ENCODE data around the gene CPVL. TPM values are rescaled to one million over a fixed set of nuclear protein-coding genes. Genes with fewer than 3 reads are reported as not detected.

Gene CPVL
- total and polyA plus RNA-seq, 2 donors (not counting 1 experiment from before 2014, with no cell fraction given), result 2.6 TPM; not detected in 1

DNA sequence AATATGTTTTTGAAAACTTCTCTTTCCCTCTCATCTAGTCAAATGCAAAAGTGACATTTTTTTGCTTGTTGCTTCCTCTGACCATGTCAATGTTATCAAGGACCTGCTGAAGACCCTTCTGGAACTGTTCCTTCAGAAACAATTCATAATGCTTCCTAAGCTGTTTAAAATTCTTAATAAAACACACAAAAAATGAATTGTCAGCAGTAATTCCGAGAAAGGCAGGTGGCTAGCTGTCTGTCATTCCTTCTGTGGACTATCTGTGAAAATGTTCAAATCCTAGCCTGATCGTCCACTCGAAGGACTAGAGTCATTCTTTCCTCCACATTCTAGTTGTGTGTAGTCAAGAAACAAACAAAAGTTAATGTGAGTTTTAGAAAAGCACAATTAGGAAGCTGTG lies 131.6 kb downstream of the CPVL start:
- no peaks in the 10 kb centered on the region for H3K9me3 Mint-ChIP-seq (ENCODE audit: insufficient read depth)
- no peaks in the 10 kb centered on the region for H3K36me3 ChIP-seq (replicated peaks in 1 of 2; ENCODE audit: control extremely low read depth in 1 of 2, control insufficient read depth in 1 of 2, extremely low read depth in 1 of 2, insufficient read depth in 2 of 2, low read length in 1 of 2)
- H4K20me1 ChIP-seq (ENCODE audit: control insufficient read depth, insufficient read depth, low read length, poor library complexity, severe bottlenecking), result no peaks in the 10 kb centered on the region
- H3K4me3 ChIP-seq (ENCODE audit: control extremely low read depth in 1 of 5, extremely low read depth in 1 of 5, insufficient read depth in 1 of 5, low read depth in 2 of 5, low read length in 4 of 5), result no peak overlapping the region
- intact Hi-C loops (cut with micrococcal nuclease), result no loop called here
- DNase-seq (no peak), ATAC-seq (ENCODE audit: low read depth) (no peak)
- no peaks in the 10 kb centered on the region for H3K4me1 ChIP-seq (ENCODE audit: control insufficient read depth in 2 of 2, insufficient read depth in 2 of 2, low read length in 2 of 2)
- no peak overlapping the region for H3K4me3 Mint-ChIP-seq
- H3K27me3 ChIP-seq (replicated peaks in 1 of 4; ENCODE audit: control extremely low read depth in 1 of 4, control insufficient read depth in 3 of 4, insufficient read depth in 4 of 4, low read length in 3 of 4), result peaks cover 0 to 2% (median 0%) of the 10 kb centered on the region in 4 experiments
- ChIA-PET POLR2A (no interaction called here), CTCF (no interaction called here)
- no peak overlapping the region for H3K27ac ChIP-seq (ENCODE audit: low read length in 2 of 2)
- H3K4me2 ChIP-seq (replicated peaks; ENCODE audit: low read depth, low read length, poor library complexity, severe bottlenecking), result no peak overlapping the region
- no peak overlapping the region for H2AFZ ChIP-seq (ENCODE audit: insufficient read depth, low read depth, low read length, poor library complexity, severe bottlenecking)
- H3K27ac Mint-ChIP-seq, result no peak overlapping the region
- H3K9ac ChIP-seq (ENCODE audit: low read length), result no peak overlapping the region
- no peaks in the 10 kb centered on the region for H3K4me1 Mint-ChIP-seq
- TF ChIP-seq CTCF (IDR thresholded peaks at IDR 0.05) (no peak), EZH2 (IDR thresholded peaks at IDR 0.05; ENCODE audit: borderline replicate concordance, insufficient read depth, low read depth, low read length, poor library complexity, severe bottlenecking) (no peak)
- H3K79me2 ChIP-seq (ENCODE audit: control insufficient read depth, insufficient read depth, low read length), result no peaks in the 10 kb centered on the region
- H3K27me3 Mint-ChIP-seq, result peaks cover 4% of the 10 kb centered on the region
- no CpG with 5 or more reads among the region's 3 CpGs for WGBS (ENCODE audit: insufficient coverage)
- no peaks in the 10 kb centered on the region for H3K9me3 ChIP-seq (ENCODE audit: control extremely low read depth in 1 of 3, control insufficient read depth in 2 of 3, insufficient read depth in 1 of 3, low read length in 2 of 3)

GRCh38 chr7:29013931-29014330 lies 132.4 kb downstream of the CPVL start:
- no peaks in the 10 kb centered on the region for H3K36me3 ChIP-seq (replicated peaks in 1 of 2; ENCODE audit: control extremely low read depth in 1 of 2, control insufficient read depth in 1 of 2, extremely low read depth in 1 of 2, insufficient read depth in 2 of 2, low read length in 1 of 2)
- WGBS (ENCODE audit: insufficient coverage), result no CpG with 5 or more reads among the region's 3 CpGs
- H3K4me3 ChIP-seq (ENCODE audit: control extremely low read depth in 1 of 5, extremely low read depth in 1 of 5, insufficient read depth in 1 of 5, low read depth in 2 of 5, low read length in 4 of 5), result no peak overlapping the region
- no peaks in the 10 kb centered on the region for H3K79me2 ChIP-seq (ENCODE audit: control insufficient read depth, insufficient read depth, low read length)
- ATAC-seq (ENCODE audit: low read depth) (no peak), DNase-seq (no peak)
- Mint-ChIP-seq H3K4me1 (no peaks in the 10 kb centered on the region), H3K27me3 (peaks cover 4% of the 10 kb centered on the region), H3K4me3 (no peak overlapping the region), H3K27ac (no peak overlapping the region), H3K9me3 (ENCODE audit: insufficient read depth) (no peaks in the 10 kb centered on the region)
- H3K9ac ChIP-seq (ENCODE audit: low read length), result no peak overlapping the region
- H3K4me2 ChIP-seq (replicated peaks; ENCODE audit: low read depth, low read length, poor library complexity, severe bottlenecking), result no peak overlapping the region
- H3K27ac ChIP-seq (ENCODE audit: low read length in 2 of 2), result no peak overlapping the region
- no peaks in the 10 kb centered on the region for H3K9me3 ChIP-seq (ENCODE audit: control extremely low read depth in 1 of 3, control insufficient read depth in 2 of 3, insufficient read depth in 1 of 3, low read length in 2 of 3)
- peaks cover 0 to 2% (median 0%) of the 10 kb centered on the region in 4 experiments for H3K27me3 ChIP-seq (replicated peaks in 1 of 4; ENCODE audit: control extremely low read depth in 1 of 4, control insufficient read depth in 3 of 4, insufficient read depth in 4 of 4, low read length in 3 of 4)
- intact Hi-C loops (cut with micrococcal nuclease), result no loop called here
- CTCF ChIA-PET, result no interaction called here
- H2AFZ ChIP-seq (ENCODE audit: insufficient read depth, low read depth, low read length, poor library complexity, severe bottlenecking), result no peak overlapping the region
- TF ChIP-seq EZH2 (IDR thresholded peaks at IDR 0.05; ENCODE audit: borderline replicate concordance, insufficient read depth, low read depth, low read length, poor library complexity, severe bottlenecking), result no peak
- TF ChIP-seq CTCF (IDR thresholded peaks at IDR 0.05), result no peak
- H3K4me1 ChIP-seq (ENCODE audit: control insufficient read depth in 2 of 2, insufficient read depth in 2 of 2, low read length in 2 of 2), result no peaks in the 10 kb centered on the region
- POLR2A ChIA-PET, result no interaction called here
- H4K20me1 ChIP-seq (ENCODE audit: control insufficient read depth, insufficient read depth, low read length, poor library complexity, severe bottlenecking), result no peaks in the 10 kb centered on the region

Data from B cell (primary cell).